Calu3 (cell line): Measurements from ENCODE around the gene AGAP3. TPM values are rescaled to one million over a fixed set of nuclear protein-coding genes. Genes with fewer than 3 reads are reported as not detected.

ENCODE experiments used
- BruUV-seq: library from RNA; stranded (reverse); fragments of 400-500 nt; replicated peaks from 2 replicates; lab custom pipeline; 2021; lab: Mats Ljungman, UMichigan
- CTCF ChIA-PET: fragments of 300-600 bp; sonication (Branson Sonifier 250); formaldehyde crosslinking; loops from one replicate; lab custom pipeline; 2022; ENCODE audit warnings: antibody characterized with exemption; lab: Charles Lee
- DNase-seq: peaks from one replicate; pipeline ENCODE4 v3.0.0; 2022
- H3K27ac Mint-ChIP-seq: one replicate; pipeline ENCODE4 v1.8.0; 2022; ENCODE audit warnings: mixed read lengths; ENCODE audit not compliant: unreplicated experiment
- H3K27me3 Mint-ChIP-seq: one replicate; pipeline ENCODE4 v1.8.0; 2022; ENCODE audit warnings: mixed read lengths; ENCODE audit not compliant: unreplicated experiment
- H3K36me3 Mint-ChIP-seq: one replicate; pipeline ENCODE4 v1.8.0; 2022; ENCODE audit warnings: mild to moderate bottlenecking, moderate library complexity, mixed read lengths; ENCODE audit not compliant: insufficient read depth, unreplicated experiment
- H3K4me1 Mint-ChIP-seq: one replicate; pipeline ENCODE4 v1.8.0; 2022; ENCODE audit warnings: mild to moderate bottlenecking, low read depth, mixed read lengths; ENCODE audit not compliant: unreplicated experiment
- H3K4me3 Mint-ChIP-seq: one replicate; pipeline ENCODE4 v1.8.0; 2022; ENCODE audit warnings: mild to moderate bottlenecking, low read depth, moderate library complexity, mixed read lengths; ENCODE audit not compliant: unreplicated experiment
- H3K9me3 Mint-ChIP-seq: one replicate; pipeline ENCODE4 v1.8.0; 2022; ENCODE audit warnings: low read depth, mixed read lengths; ENCODE audit not compliant: unreplicated experiment
- intact Hi-C: fragments of 100-400 bp; cut with micrococcal nuclease; formaldehyde crosslinking; loops from one replicate; pipeline ENCODE4 v1.10.0; 2022; ENCODE audit not compliant: unreplicated experiment
- total RNA-seq: library from RNA; stranded (reverse); gene quantifications from 2 replicates; pipeline ENCODE4 v1.2.3, GENCODE V29; 2022
- TF ChIP-seq, protein P1 (sequence below): fragments of 200-600 bp; IDR thresholded peaks from one replicate; pipeline ENCODE4 v1.8.0; 2022; ENCODE audit warnings: antibody characterized with exemption; ENCODE audit not compliant: unreplicated experiment

AGAP3 gene
- total RNA-seq, 1 experiment from 2014 or later: 73.4 TPM

DNA sequence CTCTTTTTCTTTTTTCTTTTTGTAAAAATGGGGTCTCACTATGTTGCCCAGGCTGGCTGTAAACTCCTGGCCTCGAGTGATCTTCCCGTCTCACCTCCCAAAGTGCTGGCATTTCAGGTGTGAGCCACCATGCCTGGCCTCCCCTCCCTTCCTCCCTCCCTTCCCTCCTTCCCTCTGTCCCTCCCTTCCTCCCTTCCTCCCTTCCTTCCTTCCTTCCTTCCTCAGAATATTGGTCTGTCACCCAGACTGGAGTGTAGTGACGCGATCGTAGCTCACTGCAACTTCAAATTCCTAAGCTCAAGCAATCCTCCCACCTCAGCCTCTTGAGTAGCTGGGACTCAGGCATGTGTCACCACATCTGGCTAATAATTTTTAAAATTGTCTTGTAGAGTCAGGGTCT is 8.4 kb downstream of the AGAP3 start:
- H3K4me1 Mint-ChIP-seq: peaks cover 15% of the 10 kb centered on the region
- CTCF ChIA-PET: no interaction called here
- TF ChIP-seq, protein P1, sequence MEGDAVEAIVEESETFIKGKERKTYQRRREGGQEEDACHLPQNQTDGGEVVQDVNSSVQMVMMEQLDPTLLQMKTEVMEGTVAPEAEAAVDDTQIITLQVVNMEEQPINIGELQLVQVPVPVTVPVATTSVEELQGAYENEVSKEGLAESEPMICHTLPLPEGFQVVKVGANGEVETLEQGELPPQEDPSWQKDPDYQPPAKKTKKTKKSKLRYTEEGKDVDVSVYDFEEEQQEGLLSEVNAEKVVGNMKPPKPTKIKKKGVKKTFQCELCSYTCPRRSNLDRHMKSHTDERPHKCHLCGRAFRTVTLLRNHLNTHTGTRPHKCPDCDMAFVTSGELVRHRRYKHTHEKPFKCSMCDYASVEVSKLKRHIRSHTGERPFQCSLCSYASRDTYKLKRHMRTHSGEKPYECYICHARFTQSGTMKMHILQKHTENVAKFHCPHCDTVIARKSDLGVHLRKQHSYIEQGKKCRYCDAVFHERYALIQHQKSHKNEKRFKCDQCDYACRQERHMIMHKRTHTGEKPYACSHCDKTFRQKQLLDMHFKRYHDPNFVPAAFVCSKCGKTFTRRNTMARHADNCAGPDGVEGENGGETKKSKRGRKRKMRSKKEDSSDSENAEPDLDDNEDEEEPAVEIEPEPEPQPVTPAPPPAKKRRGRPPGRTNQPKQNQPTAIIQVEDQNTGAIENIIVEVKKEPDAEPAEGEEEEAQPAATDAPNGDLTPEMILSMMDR: no peak
- H3K27me3 Mint-ChIP-seq: no peaks in the 10 kb centered on the region
- H3K9me3 Mint-ChIP-seq: no peaks in the 10 kb centered on the region
- no peak overlapping the region for H3K4me3 Mint-ChIP-seq
- no peak for DNase-seq
- H3K27ac Mint-ChIP-seq: no peak overlapping the region
- intact Hi-C loops: no loop called here
- peaks cover 15% of the 10 kb centered on the region for H3K36me3 Mint-ChIP-seq
- BruUV-seq: no TSS peak

DNA sequence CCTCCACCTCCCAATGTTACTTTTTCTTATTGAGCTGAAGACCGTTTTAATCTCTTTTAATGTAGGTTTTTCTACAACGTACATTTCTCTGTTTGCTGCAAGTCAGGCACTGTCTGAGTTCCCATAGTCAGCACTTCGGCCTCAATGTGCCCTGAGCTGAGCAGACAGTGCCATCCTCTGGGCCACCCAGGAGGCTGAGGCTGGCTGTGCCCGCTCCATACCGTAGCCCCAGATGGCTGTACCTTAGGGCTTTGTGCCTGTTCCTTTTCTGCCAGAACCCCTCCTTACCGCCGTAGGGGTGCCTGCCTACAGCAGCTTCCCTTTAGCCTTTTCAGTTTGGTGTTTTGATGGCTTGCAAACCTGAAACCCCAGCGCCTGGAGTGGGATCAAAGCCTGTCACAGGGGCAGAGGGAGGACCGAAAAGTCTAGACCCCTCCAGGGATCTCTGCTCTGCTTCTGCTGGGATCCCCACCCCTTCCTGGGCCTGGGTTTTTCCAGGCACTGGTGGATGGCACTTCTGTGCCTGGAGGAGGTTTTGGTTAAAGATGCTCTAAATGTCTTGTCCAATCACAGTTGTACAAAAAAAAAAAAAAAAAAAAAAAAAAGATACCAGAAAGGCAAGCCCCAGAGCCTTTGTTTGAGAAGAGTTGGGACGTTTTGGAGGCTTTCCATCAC is 9.0 kb downstream of the AGAP3 start:
- DNase-seq: no peak
- H3K27ac Mint-ChIP-seq: no peak overlapping the region
- CTCF ChIA-PET: interaction anchor here (0.6 kb wide), 1 partner anchor 194 kb away, joined by 3 read pairs; no protein-coding TSS in a partner anchor
- no peaks in the 10 kb centered on the region for H3K27me3 Mint-ChIP-seq
- no TSS peak for BruUV-seq
- H3K4me1 Mint-ChIP-seq: peaks cover 9% of the 10 kb centered on the region
- peaks cover 11% of the 10 kb centered on the region for H3K36me3 Mint-ChIP-seq
- TF ChIP-seq, protein P1: no peak
- intact Hi-C loops: no loop called here
- H3K4me3 Mint-ChIP-seq: no peak overlapping the region
- H3K9me3 Mint-ChIP-seq: no peaks in the 10 kb centered on the region

DNA sequence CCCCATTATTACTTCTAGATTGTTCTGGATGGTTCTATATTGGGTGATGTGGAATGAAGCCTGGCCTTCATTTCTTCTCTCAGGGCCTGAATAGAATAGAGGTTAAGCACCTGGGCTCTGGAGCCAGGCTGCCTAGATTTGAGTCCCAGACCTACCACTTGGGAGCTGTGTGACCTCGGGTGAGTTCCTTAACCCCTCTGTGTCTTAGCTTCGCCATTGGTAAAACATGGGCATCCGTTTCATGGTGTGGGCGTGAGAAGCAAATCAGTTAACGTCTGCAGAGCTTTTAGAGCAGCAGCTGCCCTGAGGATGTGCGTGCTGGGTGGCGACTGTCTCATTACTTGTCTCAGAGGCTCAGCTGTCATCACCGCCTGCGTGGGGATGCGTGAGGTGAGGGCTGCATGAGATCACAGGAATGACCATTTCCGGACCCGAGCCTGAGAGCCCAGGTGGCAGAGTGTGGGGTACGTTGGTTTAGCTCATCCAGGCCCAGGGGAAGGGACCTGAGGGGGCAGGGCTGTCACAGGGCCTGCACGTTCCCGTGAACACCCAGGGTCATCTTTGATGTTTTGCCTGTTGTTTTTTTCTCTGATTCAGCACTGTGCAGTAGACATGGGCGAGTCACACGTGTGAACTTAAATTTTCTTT is 9.7 kb downstream of the AGAP3 start:
- Mint-ChIP-seq H3K27me3 (no peaks in the 10 kb centered on the region), H3K4me1 (peaks cover 8% of the 10 kb centered on the region), H3K9me3 (no peaks in the 10 kb centered on the region), H3K36me3 (peaks cover 13% of the 10 kb centered on the region), H3K4me3 (no peak overlapping the region), H3K27ac (no peak overlapping the region)
- DNase-seq: no peak
- BruUV-seq: no TSS peak
- CTCF ChIA-PET: no interaction called here
- intact Hi-C loops: no loop called here
- TF ChIP-seq, protein P1: no peak

DNA sequence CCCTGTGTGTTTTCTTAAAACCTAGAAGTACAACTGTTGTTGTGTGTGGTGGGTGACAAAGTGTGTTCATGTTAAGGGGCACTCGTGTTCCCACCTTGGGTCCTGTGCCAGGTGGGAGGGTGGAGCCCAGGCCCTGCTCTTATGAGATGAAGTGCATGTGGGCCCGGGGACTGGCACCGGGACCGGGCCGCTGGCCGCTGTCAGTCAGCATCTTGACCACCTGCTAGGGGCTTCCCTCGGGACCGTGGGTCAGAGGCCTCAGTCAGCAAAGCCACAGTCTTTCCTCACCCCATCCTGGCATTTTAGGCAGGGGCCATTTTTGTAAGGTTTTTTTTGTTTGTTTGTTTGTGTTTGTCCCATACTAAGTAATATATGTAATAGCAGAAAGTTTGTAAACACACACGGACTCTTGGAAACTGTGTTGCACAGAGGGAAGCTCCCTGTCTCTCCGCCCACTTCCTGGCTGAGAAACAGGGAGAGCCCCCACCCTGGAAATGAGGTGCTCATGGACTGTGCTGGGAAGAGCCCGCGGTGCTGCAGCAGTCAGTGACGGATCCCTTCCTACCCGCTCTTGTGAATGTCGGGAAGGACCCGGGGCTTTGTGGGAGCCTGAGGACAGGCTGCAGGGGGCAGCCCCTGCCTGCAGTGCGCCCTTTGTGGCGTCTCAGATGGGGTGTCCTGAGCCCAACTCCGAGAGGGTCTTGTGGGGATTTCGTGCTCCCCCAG is 13.4 kb downstream of the AGAP3 start:
- H3K36me3 Mint-ChIP-seq: peaks cover 17% of the 10 kb centered on the region
- H3K9me3 Mint-ChIP-seq: no peaks in the 10 kb centered on the region
- H3K4me3 Mint-ChIP-seq: no peak overlapping the region
- H3K4me1 Mint-ChIP-seq: no peaks in the 10 kb centered on the region
- CTCF ChIA-PET: no interaction called here
- no peak for DNase-seq
- BruUV-seq: no TSS peak
- no peaks in the 10 kb centered on the region for H3K27me3 Mint-ChIP-seq
- TF ChIP-seq, protein P1: no peak
- no peak overlapping the region for H3K27ac Mint-ChIP-seq
- intact Hi-C loops: no loop called here
